Measurements from ENCODE around the gene PTGIS. TPM values are rescaled to one million over a fixed set of nuclear protein-coding genes. Genes with fewer than 3 reads are reported as not detected.
A peak's percentile ranks its signal among the peaks of the same experiment; 100 is the strongest.

Gene PTGIS
- total and polyA plus RNA-seq, 2 donors (not counting 3 experiments of a cell fraction or from before 2014, with no cell fraction given): 6.2 to 11.8 TPM

DNA sequence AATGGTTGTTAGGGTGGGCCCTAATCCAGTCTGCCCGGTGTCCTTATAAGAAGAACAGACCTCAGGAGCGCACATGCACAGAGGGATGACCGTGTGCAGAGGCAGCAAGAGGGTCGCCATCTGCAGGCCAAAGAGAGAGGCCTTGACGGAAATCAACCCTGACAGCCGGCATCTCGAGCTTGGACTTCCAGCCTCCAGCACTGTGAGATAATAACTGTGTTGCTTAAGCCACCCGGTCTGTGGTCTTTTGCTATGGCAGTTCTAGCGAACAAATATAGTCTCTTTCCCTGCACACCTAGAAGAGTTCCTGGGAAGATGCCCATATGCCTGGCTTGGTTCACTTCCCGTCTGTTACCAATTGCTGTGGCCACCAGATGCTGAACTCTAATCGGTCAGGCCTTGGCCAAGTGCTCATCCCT, 35.3 kb upstream of the PTGIS start:
- Histone ChIP-seq H2AFZ (ENCODE audit: low read depth, low read length) (no peak overlapping the region), H4K20me1 (replicated peaks; ENCODE audit: control insufficient read depth, extremely low read depth, insufficient read depth, low read length) (no peaks in the 10 kb centered on the region), H3K9me3 (replicated peaks; ENCODE audit: control insufficient read depth, insufficient read depth, low read length) (no peaks in the 10 kb centered on the region), H3K79me2 (ENCODE audit: control insufficient read depth, insufficient read depth, low read length) (no peaks in the 10 kb centered on the region), H3K9me1 (replicated peaks; ENCODE audit: control insufficient read depth, extremely low read depth, insufficient read depth, low read length) (no peaks in the 10 kb centered on the region), H3K27me3 (ENCODE audit: control insufficient read depth in 2 of 2, insufficient read depth in 2 of 2, low read length in 2 of 2) (no peaks in the 10 kb centered on the region), H3K4me3 (replicated peaks in 1 of 3; ENCODE audit: insufficient read depth in 1 of 3, low read depth in 1 of 3, low read length in 3 of 3) (no peak overlapping the region), H3K4me1 (ENCODE audit: control insufficient read depth, extremely low read depth, insufficient read depth, low read length) (no peaks in the 10 kb centered on the region), H3K9ac (replicated peaks; ENCODE audit: extremely low read depth, insufficient read depth, low read length) (no peak overlapping the region), H3K36me3 (ENCODE audit: control insufficient read depth in 2 of 2, extremely low read depth in 1 of 2, insufficient read depth in 2 of 2, low read length in 2 of 2) (no peaks in the 10 kb centered on the region), H3K27ac (ENCODE audit: insufficient read depth, low read depth, low read length) (no peak overlapping the region), H3K4me2 (ENCODE audit: insufficient read depth, low read length) (no peak overlapping the region)
- DNase-seq (ENCODE audit: low read depth, low spot score) (peak; percentile 39), FAIRE-seq (peak; percentile 59)
- BruUV-seq (replicated peaks): no TSS peak
- POLR2A ChIA-PET: no interaction called here
- CTCF ChIA-PET: interaction anchor here (0.6 to 24.6 kb wide), 20 partner anchors 9 to 286 kb away, joined by 3 to 962 read pairs (median 3); no protein-coding TSS in a partner anchor
- intact Hi-C loops (cut with micrococcal nuclease) (loop anchor here (1.0 kb wide), 1 partner anchor 62 kb away; no protein-coding TSS in a partner anchor), dilution Hi-C loops (cut with MboI; ENCODE audit: extremely low pct_ligation_motif_present, low sequenced_read_pairs) (no loop called here)
- TF ChIP-seq FOS (IDR thresholded peaks at IDR 0.05; ENCODE audit: borderline replicate concordance, insufficient read depth, low read length): no peak
- TF ChIP-seq, protein P1, sequence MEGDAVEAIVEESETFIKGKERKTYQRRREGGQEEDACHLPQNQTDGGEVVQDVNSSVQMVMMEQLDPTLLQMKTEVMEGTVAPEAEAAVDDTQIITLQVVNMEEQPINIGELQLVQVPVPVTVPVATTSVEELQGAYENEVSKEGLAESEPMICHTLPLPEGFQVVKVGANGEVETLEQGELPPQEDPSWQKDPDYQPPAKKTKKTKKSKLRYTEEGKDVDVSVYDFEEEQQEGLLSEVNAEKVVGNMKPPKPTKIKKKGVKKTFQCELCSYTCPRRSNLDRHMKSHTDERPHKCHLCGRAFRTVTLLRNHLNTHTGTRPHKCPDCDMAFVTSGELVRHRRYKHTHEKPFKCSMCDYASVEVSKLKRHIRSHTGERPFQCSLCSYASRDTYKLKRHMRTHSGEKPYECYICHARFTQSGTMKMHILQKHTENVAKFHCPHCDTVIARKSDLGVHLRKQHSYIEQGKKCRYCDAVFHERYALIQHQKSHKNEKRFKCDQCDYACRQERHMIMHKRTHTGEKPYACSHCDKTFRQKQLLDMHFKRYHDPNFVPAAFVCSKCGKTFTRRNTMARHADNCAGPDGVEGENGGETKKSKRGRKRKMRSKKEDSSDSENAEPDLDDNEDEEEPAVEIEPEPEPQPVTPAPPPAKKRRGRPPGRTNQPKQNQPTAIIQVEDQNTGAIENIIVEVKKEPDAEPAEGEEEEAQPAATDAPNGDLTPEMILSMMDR (IDR thresholded peaks at IDR 0.05; ENCODE audit: extremely low read depth in 1 of 2, insufficient read depth in 1 of 2, low read depth in 1 of 2, low read length in 2 of 2): peak; percentile 44 to 61

- H3K36me3 ChIP-seq (ENCODE audit: control insufficient read depth in 2 of 2, extremely low read depth in 1 of 2, insufficient read depth in 2 of 2, low read length in 2 of 2): no peaks in the 10 kb centered on the region
- DNase-seq (ENCODE audit: low read depth, low spot score) (no peak), FAIRE-seq (no peak)
- H3K4me3 ChIP-seq (replicated peaks in 1 of 3; ENCODE audit: insufficient read depth in 1 of 3, low read depth in 1 of 3, low read length in 3 of 3): no peak overlapping the region
- no peaks in the 10 kb centered on the region for H3K4me1 ChIP-seq (ENCODE audit: control insufficient read depth, extremely low read depth, insufficient read depth, low read length)
- H4K20me1 ChIP-seq (replicated peaks; ENCODE audit: control insufficient read depth, extremely low read depth, insufficient read depth, low read length): no peaks in the 10 kb centered on the region
- no TSS peak for BruUV-seq (replicated peaks)
- no peaks in the 10 kb centered on the region for H3K27me3 ChIP-seq (ENCODE audit: control insufficient read depth in 2 of 2, insufficient read depth in 2 of 2, low read length in 2 of 2)
- H3K9me3 ChIP-seq (replicated peaks; ENCODE audit: control insufficient read depth, insufficient read depth, low read length): no peaks in the 10 kb centered on the region
- no peaks in the 10 kb centered on the region for H3K79me2 ChIP-seq (ENCODE audit: control insufficient read depth, insufficient read depth, low read length)
- no peak overlapping the region for H2AFZ ChIP-seq (ENCODE audit: low read depth, low read length)
- intact Hi-C loops (cut with micrococcal nuclease): loop anchor here (1.0 kb wide), 1 partner anchor 61 kb away; no protein-coding TSS in a partner anchor
- ChIA-PET CTCF (interaction anchor here (0.9 to 24.6 kb wide), 7 partner anchors 23 to 267 kb away, joined by 3 to 962 read pairs (median 5); no protein-coding TSS in a partner anchor), POLR2A (no interaction called here)
- dilution Hi-C loops (cut with MboI; ENCODE audit: extremely low pct_ligation_motif_present, low sequenced_read_pairs): no loop called here
- H3K4me2 ChIP-seq (ENCODE audit: insufficient read depth, low read length): no peak overlapping the region
- H3K9me1 ChIP-seq (replicated peaks; ENCODE audit: control insufficient read depth, extremely low read depth, insufficient read depth, low read length): no peaks in the 10 kb centered on the region
- TF ChIP-seq MAX (IDR thresholded peaks at IDR 0.05; ENCODE audit: insufficient read depth, insufficient read length): no peak
- TF ChIP-seq EZH2 (IDR thresholded peaks at IDR 0.05; ENCODE audit: borderline replicate concordance, low read depth, low read length, severe bottlenecking): no peak
- TF ChIP-seq MYC (IDR thresholded peaks at IDR 0.05; ENCODE audit: low read depth, low read length): no peak
- TF ChIP-seq GATA2 (IDR thresholded peaks at IDR 0.05; ENCODE audit: insufficient read depth, insufficient read length, low read depth, low read length): no peak
- TF ChIP-seq, protein P1 (IDR thresholded peaks at IDR 0.05; ENCODE audit: extremely low read depth in 1 of 2, insufficient read depth in 1 of 2, low read depth in 1 of 2, low read length in 2 of 2): no peak
- TF ChIP-seq POLR2AphosphoS5 (IDR thresholded peaks at IDR 0.05; ENCODE audit: insufficient read depth, low read depth, low read length): no peak
- no peak for TF ChIP-seq JUN (IDR thresholded peaks at IDR 0.05; ENCODE audit: borderline replicate concordance, insufficient read depth, insufficient read length, low read depth)
- TF ChIP-seq FOS (IDR thresholded peaks at IDR 0.05; ENCODE audit: borderline replicate concordance, insufficient read depth, low read length): no peak
- no peak for TF ChIP-seq POLR2A (IDR thresholded peaks at IDR 0.05; ENCODE audit: low read depth, low read length)
- H3K27ac ChIP-seq (ENCODE audit: insufficient read depth, low read depth, low read length): no peak overlapping the region
- H3K9ac ChIP-seq (replicated peaks; ENCODE audit: extremely low read depth, insufficient read depth, low read length): no peak overlapping the region
Measured at GRCh38 chr20:49602345-49603208, 34.6 kb upstream of the PTGIS start.
